DMS114 treated with DMSO at 0.1 percent for 48 hours (cell line): ENCODE data around the gene MRPS9.

ENCODE experiments used
- DNase-seq: peaks from one replicate; lab custom pipeline; 2025; ENCODE audit not compliant: unreplicated experiment; lab: John Stamatoyannopoulos, UW

Gene MRPS9

DNA sequence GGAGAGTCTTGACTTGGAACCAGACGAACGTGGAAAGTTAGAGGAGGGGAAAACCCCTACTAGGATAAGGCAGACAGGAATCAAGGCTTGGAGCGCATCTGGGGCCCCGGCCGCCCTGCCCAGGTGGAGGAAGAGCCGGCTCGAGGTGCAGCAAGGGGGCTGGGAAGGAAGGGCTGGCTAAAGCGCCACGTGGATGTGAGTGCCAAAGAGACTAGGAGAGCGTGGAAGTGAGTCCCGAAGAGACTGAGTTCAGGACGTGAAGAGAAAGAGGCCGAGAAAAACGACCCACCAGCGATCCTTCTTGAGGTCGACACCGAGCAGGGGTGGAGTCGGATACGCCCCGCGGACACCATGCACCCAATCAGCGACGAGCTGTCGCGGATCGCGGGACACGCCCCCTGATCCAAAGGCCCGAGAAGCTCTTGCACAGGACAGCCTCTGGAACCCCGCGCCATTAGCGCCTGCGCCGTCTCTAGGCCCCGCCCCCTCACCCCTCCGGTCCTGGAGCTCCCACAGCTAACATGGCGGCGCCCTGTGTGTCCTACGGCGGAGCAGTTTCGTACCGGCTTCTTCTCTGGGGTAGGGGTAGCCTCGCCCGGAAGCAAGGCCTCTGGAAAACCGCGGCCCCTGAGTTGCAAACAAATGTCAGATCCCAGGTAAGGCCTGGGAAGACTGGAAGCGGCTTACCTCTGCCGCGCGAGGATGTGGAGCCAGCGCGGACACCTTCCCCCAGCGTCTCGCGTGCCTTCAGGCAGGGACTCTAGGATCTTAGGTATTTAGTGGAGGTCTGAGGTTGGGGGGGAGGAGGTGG lies at the start of gene MRPS9:
TSS of gene MRPS9 (plus strand) at position 498 of the 811 bp plus-strand sequence. CDS start at position 522, 24 bp downstream.
- DNase-seq = peak; percentile 83

DNA sequence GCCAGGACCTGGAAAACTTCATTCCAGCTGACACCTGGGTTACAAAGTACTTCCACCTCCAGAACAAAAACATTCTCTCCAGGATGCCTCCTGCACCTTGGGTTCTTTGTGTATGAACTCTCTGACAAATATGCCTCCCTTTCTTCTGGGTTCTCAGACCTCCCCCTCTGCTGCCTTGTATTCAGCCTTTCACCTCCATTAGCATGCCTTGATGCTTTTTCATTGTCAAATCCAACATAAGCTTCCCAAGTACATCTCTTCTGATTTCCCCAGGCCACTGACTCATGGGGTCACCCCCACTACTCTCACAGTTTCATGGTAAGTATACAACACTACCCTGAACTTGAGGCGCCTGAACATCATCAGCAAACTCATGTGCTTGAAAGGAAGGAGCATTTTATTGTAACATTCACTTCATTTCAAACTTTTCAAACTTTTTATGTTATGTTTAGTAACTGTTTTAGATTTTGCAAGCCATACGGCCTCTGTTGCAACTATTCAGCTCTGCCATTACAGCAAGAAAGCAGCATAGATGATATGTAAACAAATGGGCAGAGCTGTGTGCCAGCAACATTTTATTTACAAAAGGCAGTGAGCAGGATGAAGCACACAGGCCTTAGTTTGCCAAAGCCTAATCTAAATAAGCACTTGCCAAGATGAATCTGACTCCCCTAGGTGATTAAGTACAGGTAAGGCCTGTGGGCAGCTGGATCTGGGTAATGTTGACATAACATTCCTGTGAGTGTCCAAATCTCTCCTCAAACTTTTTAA lies 32.5 kb upstream of the MRPS9 start:
- no peak for DNase-seq

DNA sequence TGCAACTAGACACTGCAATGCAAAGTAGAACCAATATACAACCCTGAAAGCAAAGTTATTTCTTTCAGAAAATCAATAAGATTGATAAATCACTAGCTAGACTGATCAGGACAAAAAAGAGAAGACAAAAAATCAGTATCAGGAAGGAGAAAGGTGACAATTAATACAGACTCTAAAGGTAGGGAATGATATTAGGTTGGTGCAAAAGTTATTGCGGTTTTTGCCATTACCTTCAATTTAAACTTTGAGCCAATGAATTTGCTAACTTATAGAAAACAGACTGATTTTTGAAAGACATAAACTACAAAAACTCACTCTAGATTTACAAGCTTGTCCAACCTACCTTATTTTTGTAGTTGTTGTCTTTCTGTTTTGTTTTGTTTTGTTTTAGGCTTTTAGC lies 30.5 kb upstream of the MRPS9 start:
- no peak for DNase-seq

DNA sequence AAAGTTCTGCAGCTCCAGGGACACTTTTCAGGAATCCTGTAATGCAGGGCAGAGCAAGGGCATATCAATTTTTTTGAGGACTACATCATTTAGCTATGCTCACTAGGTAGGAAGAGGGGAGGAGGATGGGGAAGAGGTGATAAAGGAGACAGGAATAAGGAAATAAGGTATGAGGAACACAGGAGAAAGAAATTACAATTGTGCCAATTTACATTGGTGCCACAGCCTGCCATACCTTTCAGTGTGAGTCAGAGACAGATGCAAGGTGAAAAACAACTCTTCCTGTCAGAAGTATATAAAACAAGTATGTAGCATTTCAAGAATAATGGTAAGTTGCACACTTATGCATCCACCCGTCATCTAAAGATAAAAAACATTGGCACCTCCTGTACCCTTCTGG lies 5.4 kb upstream of the MRPS9 start:
- DNase-seq = no peak

DNA sequence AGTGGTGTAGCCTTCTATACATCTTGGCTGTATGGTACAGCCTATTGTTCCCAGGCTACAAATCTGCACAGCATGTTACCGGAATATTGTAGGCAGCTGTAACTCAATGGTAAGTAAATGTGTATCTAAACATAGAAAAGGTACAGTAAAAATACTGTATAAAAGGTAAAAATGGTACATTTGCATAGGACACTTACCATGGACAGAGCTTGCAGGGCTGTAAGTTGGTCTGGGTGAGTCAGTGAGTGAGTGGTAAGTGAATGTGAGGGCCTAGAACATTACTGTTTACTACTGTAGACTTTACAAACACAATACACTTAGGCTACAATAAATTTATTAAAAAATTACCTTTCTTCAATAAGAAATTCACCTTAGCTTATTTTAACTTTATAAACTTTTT lies 3.7 kb upstream of the MRPS9 start:
- DNase-seq = no peak

DNA sequence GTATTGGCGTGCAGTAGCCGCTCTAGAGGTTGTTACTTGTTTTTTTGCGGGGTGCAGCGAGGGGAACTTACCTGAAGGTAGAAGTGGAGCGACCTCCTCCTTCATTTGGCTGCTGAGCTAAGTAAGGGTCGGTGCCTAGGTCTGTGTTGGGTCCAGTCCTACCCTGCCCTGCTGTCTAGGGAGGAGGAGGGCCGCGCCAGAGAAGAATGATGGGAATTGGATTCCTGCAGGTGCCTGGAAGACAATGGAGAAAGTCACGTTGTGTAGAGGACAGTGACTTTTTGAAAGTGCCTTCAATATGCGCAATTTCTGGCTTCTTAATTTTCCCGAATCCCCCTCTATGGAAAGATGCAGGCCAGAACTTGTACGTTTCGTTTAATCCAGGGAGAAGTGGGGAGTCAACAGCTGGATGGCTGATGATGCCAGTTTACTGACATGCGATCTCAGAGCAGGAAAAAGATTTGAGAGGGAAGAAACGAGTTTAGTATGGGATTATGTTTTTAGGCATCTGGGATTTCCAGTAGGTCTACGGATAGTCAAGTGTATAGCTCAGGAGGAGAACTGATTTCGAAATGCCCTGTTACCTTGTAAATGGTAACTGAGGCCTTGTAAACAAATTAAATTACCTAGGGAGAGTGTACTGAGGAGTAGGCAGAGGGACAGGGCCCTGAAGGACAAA lies 653 bp downstream of the MRPS9 start:
- peak; percentile 3 for DNase-seq

DNA sequence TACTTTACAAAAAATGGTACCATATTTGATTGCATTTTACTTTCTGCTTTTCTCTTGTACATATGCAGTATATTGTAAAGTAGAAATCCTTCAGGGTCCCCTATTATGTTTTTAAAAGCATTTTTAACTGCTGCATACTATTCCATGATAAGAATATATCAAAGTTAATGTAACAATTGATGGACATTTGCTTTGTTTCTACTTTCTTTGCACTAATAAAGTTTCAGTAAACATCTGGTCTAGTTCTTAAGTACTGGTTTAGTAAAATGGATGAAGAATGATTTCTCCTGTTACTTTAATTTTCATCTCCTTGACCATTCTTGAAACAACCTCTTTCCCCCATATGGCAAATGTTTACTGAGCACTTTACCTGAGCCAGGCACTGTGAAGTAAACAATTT lies 1.7 kb downstream of the MRPS9 start:
- no peak for DNase-seq

DNA sequence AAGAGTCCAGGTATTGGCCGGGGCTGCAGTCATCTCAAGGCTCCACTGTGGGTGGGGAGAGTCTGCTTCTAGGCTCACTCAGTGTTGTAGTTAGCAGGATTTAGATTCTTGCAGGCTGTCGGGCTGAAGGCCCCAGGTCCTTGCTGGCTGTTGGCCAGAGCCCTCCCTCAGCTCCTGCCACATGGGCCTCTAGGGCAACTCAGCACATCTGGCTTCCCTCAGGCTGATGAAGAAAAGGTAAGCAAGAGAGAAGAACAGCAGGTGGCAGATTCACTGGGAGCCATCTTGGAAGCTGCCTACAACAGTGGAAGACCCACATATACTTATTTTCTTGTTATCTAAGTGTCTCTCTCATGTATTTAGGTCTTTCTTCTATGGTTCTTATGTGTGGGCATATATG lies 4.3 kb downstream of the MRPS9 start:
- DNase-seq = no peak

DNA sequence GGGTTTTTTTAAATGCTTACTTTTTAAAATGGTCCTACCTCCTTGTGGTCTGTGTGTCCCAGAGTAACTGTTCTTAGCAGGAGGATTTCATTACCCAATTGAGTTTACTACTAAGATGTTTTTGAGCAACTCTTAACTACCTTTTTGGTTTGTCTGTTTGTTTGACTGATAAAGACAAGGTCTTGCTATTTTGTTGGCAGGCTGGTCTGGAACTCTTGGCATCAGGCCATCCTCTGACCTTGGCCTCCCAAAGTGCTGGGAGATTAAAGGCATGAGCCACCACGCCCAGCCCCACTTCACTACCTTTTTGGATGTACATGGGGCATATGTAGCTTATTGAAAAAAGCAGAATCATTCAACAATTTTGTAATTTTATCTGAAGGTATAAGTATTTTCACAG lies 14.9 kb downstream of the MRPS9 start:
- DNase-seq = no peak

DNA sequence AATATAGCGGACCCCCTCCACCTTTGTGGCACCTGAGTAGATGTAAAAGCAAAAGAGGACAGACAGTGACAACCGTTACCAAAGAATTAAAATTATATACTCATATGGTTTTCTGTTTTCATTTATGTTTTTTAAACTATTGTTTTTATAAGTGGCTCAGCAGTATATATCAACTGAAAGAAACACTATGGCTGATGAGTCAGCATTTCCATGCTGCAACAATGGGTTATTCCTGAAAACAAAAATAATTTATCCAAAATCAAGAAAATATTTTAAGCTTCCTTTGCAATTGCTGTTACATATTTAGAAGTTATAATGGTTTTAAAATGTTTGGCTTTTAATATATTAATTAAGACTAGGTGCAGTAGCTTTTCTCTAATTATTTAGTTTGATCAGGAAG lies 17.7 kb downstream of the MRPS9 start:
- DNase-seq = no peak

DNA sequence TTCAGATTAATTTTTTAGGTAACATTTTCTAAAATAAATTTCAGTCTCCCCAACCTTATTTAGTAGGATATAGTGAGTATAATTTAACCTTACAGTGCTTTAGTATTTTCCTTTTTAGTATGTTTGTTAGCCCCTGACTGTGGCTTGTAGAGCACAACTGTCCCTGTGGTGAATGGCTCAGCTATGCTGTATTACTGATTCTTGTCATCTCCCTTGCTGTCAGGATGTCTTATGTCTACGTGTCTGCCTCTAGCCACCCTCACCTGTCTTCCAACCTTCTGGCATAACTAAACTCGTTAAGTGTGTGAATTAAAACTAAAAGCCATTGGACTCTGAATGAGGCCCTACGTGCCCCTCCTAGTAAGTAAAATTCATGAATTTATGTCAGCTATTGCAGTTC lies 18.4 kb downstream of the MRPS9 start:
- no peak for DNase-seq

DNA sequence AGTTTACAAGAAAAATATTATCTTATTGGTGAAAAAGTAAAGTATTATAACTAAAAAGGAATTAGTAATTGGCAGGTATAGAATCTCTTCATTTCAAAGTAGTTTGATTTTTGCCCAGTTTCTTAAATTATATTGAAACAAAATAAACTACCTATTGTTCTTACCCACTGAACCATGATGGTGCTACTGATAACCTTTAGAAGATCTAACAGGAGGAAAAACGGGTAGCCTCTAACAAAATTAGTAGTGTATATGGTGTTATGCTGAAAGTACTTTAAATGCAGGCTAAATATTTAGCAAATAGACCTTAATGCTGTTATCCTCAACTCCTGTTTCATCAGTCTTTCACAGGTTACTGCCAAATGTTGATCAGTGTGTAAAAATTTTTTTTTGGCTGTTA lies 19.1 kb downstream of the MRPS9 start:
- DNase-seq = no peak

DNA sequence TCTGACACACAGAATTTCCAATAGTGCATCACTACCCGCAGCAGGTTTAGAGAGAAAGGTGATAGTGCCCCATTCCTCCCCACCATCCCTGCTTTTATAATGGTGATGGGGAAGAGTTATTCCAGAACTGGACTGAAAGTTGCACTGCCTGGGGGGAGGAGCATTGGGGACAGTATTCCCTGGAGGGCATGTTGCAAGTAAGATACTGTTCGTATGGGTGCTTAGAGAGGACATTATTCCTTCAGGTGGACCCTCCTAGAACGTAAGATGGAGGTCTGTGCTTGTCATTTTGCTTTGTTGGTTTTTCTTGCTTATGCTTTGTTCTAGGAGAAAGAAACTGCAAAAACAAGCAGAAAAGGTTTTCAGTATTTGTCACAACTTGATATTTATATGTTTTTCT lies 23.7 kb downstream of the MRPS9 start:
- DNase-seq = no peak

DNA sequence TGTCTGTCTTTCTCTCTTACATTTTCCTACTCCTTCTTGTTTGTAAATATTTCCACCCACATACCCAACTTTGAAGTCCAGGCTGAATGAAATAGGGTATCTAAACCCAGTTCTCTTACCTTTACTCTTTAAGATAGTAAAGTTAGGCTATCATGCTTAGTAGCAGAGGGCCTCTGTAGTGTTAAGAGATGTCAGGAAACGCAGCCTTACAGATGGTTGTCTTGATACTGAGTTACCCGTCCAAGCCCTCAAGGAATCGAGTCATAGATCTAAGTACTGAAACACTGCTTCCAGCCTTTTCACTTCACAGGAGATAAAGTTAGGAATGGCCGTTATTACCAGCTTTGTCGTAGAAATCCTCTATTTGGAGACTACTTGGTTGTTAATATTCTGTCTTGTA lies 24.3 kb downstream of the MRPS9 start:
- DNase-seq = no peak

DNA sequence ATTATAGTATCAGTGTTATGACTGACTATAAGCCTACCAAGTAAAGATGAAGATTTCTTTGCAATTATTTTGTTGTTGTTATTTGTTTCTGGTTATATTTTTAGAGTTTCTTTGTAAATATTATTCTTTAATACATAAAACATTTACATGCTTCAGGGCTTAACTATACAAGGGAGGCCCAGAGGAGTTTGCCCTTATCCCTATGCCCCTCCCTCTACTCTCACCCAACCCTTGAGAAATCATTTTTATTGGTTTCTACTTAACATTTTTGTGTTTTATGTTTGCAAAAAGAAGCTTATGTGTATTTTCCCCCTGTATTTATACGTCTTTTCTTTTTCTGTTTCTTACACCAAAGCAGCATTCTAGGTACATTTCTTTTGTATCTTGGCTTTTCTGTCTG lies 30.5 kb downstream of the MRPS9 start:
- DNase-seq = no peak

DNA sequence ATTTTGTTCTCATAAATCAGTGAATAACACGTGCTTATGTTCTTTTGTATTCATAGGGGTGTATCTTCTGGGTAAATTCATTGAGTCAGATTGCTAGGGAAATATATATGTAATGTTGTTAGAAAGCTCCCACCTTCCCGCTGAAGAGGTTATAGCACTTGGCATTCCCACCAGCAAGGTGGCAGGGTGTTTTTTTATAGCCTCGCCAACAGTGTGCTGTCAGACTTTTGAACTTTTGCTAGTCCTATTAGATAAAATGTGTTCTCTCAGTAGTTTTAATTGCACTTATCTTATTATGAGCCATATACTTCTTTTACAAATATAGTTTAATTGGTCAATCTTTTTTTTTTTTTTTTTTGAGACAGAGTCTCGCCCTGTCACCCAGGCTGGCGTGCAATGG lies 31.0 kb downstream of the MRPS9 start:
- no peak for DNase-seq

DNA sequence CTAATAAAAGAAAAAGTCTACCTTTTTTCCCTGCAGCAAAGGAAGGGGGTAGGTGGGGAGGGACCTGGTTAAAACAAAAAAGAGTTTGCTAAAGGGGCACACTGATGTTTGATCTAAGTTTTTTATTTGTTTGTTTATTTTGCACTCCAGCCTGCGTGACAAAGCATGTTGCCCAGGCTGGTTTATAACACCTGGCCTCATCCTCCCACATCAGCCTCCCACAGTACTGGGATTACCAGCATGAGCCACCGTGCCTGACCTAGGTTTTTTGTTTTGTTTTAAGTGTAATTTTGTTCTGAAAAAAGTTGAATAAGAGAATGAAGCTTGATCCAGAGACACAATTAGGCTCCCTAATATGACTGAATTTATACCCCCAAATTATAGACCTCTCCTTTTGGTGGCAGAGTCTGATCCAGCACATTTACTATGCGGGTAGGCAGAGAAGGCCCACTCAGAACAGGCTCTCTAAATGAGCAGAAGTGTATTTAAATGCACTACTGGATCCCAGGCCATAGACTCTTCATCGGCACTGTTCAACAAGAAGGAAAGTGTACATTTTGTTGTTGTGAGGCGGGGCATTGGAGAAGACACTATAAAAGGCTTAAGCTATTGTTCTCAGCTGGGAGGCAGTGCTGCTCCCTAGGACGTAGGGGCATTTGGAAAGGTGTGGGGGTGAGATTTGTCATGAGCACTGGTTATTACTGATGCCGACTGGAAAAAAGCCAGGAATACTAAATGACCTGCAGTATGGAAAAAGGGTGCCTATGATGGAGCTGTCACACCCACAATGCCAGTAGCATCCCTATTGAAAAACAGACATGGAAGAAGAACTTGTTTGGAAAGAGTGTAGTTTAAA lies 32.4 kb downstream of the MRPS9 start:
- no peak for DNase-seq

DNA sequence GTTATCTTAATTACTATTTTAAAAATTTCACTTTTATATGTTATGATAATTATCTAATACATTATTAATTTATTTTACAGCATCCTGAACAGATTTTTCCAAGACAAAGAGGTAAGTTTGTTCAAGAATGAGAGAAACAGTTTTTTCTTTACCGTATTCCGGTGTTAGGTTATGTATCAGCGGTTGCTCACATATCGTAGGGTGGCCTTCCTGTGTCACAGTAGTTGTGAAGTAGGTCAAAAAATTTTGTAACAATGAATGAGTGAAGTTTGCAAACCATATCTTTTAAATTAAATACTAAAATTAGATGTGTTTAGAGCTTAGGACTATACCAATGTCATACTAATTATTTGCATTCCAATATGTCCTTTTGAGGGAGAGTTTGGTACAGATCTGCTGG lies 33.5 kb downstream of the MRPS9 start:
- DNase-seq = no peak

DNA sequence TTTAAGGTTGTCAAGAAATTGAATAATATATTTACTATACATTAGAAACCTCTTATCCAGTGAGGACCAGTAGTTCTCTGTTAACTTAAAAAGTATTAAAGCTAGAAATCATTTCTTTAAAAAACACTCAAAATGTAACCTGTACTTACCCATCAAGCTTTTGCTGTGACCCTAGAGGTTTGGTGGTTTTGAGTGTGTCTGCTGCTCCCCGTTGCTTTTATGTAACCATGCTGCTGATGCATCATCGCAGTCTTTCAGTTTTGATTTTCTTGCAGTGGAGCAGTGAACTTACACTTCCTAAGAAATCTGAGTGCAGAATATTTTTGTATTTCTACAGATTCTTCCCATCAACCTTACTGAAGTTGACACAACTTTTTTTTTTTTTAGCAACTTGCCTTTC lies 34.2 kb downstream of the MRPS9 start:
- DNase-seq = no peak

DNA sequence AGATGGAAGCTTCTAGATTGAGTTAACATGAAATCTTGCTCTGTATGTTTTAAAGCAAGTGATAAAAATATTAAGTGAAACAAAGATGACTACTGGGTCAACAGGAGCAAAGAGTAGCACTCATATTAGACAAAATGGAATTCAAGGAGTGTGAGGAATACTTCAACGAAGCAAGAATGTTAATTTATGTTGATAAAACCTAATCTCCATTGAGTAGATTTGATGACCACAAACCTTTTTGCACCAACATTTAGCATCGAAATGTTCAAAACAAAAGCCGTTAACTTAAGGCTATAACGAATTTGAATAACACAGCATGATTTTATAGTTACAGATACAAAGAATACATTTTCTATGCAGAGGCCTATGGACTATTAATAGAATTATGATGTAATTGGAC lies 35.7 kb downstream of the MRPS9 start:
- no peak for DNase-seq

DNA sequence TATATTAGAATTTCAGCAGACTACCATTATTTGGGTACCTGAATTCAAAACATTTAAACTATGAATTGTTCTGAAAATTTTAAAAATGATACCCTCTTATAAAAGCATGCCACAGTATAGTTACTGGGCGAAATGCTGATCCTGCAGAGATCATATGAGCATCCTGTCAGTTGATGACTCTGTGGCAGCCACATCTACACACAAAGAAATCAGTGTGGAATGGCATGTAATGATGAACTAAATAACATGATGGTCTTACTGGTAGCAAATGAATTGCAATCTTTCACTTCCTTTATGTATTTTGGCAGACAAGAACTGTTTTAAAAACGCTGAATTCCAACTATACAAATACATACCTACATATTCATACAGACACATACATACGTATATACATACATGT lies 38.3 kb downstream of the MRPS9 start:
- DNase-seq = no peak
